ENCODE measurements around the gene SAP30L.

DNA sequence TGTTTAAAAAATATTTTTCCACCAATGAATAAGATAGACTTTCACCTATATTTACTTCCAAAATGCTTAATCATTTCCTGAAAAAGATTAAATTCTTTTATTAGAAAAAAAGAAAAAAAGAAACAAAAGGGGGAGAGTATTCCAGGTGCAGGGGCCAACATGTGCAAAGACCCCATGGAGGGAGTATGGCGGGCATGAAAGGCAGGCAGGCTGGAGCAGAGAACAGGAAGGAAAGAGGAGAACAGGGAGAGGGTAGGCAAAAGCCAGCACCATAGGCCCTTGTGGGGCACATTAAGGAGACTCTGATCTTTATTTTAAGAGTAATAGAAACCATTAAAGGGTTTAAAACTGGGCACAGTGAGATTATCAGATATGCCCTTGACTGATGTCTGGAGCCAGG is 16.5 kb upstream of the SAP30L start:
- TF ChIP-seq, protein P1, sequence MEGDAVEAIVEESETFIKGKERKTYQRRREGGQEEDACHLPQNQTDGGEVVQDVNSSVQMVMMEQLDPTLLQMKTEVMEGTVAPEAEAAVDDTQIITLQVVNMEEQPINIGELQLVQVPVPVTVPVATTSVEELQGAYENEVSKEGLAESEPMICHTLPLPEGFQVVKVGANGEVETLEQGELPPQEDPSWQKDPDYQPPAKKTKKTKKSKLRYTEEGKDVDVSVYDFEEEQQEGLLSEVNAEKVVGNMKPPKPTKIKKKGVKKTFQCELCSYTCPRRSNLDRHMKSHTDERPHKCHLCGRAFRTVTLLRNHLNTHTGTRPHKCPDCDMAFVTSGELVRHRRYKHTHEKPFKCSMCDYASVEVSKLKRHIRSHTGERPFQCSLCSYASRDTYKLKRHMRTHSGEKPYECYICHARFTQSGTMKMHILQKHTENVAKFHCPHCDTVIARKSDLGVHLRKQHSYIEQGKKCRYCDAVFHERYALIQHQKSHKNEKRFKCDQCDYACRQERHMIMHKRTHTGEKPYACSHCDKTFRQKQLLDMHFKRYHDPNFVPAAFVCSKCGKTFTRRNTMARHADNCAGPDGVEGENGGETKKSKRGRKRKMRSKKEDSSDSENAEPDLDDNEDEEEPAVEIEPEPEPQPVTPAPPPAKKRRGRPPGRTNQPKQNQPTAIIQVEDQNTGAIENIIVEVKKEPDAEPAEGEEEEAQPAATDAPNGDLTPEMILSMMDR (IDR thresholded peaks at IDR 0.05; ENCODE audit: low read length): no peak
- TF ChIP-seq EZH2 (optimal IDR thresholded peaks at IDR 0.05; ENCODE audit: low read depth, low read length) (no peak), EZH2phosphoT487 (IDR thresholded peaks at IDR 0.05; ENCODE audit: low read length) (no peak)
